ENCODE results near the gene KSR1. TPM values are rescaled to one million over a fixed set of nuclear protein-coding genes. Genes with fewer than 3 reads are reported as not detected.

Gene KSR1
- total and polyA plus RNA-seq, 10 of the 15 experiments (the other 5 are each of a cell fraction or from before 2014, with no cell fraction given), result 0.97 to 66.6 (median 22.9) TPM

GRCh38 chr17:27428781-27429505 lies 27.3 kb upstream of the KSR1 start:
- Histone ChIP-seq H3K79me2 (ENCODE audit: control insufficient read depth, insufficient read depth, low read length) (no peaks in the 10 kb centered on the region), H3K9ac (ENCODE audit: control insufficient read depth, insufficient read depth, low read length) (no peak overlapping the region), H3K27me3 (replicated peaks in 1 of 2; ENCODE audit: control insufficient read depth in 2 of 2, insufficient read depth in 2 of 2, low read length in 1 of 2) (no peaks in the 10 kb centered on the region), H3K4me1 (ENCODE audit: control insufficient read depth, insufficient read depth, low read length) (peaks cover 1% of the 10 kb centered on the region; the same call in 1 of the 2 replicates), H3K36me3 (ENCODE audit: control insufficient read depth in 2 of 2, insufficient read depth in 2 of 2, low read length in 1 of 2) (no peaks in the 10 kb centered on the region), H3K4me2 (ENCODE audit: control insufficient read depth, insufficient read depth) (no peak overlapping the region), H3K4me3 (no peak overlapping the region), H2AFZ (ENCODE audit: control insufficient read depth, low read depth, low read length) (no peak overlapping the region), H3K27ac (ENCODE audit: control insufficient read depth, insufficient read depth) (no peak overlapping the region), H4K20me1 (ENCODE audit: control insufficient read depth, insufficient read depth) (no peaks in the 10 kb centered on the region), H3K9me3 (replicated peaks; ENCODE audit: control insufficient read depth, insufficient read depth, low read length) (no peaks in the 10 kb centered on the region)
- intact Hi-C loops (cut with micrococcal nuclease; ENCODE audit: unreplicated experiment), result no loop called here
- ChIA-PET CTCF (no interaction called here), RAD21 (ENCODE audit: unreplicated experiment) (no interaction called here), POLR2A (no interaction called here), SMC1A (ENCODE audit: uncharacterized antibody, unreplicated experiment) (no interaction called here)
- in situ Hi-C loops (cut with MboI), result no loop called here
- BruUV-seq (replicated peaks), result no TSS peak
- no peak for DNase-seq (ENCODE audit: low read depth, low spot score)
- ATAC-seq, result no peak
- 59% methylated on average over 9 of the region's 9 CpGs for WGBS (ENCODE audit: insufficient coverage, insufficient replicate concordance, low lambda C conversion rate, missing lambda C conversion rate)
- FAIRE-seq, result no peak
- no peak for TF ChIP-seq TARDBP (IDR thresholded peaks at IDR 0.05; ENCODE audit: borderline replicate concordance)
- TF ChIP-seq LARP7 (IDR thresholded peaks at IDR 0.05), result no peak
- no peak for TF ChIP-seq KLF5 (IDR thresholded peaks at IDR 0.05; ENCODE audit: partially characterized antibody)
- TF ChIP-seq IKZF1 (conservative IDR thresholded peaks at IDR 0.05), result no peak
- no peak for TF ChIP-seq HDGF (IDR thresholded peaks at IDR 0.05)
- TF ChIP-seq RAD21 (IDR thresholded peaks at IDR 0.05; ENCODE audit: insufficient read depth, low read depth, low read length), result no peak
- TF ChIP-seq IRF3 (IDR thresholded peaks at IDR 0.05), result no peak
- no peak for TF ChIP-seq TBL1XR1 (IDR thresholded peaks at IDR 0.05; ENCODE audit: low read depth, low read length)
- TF ChIP-seq NFYB (IDR thresholded peaks at IDR 0.05; ENCODE audit: insufficient read depth, low read depth, low read length), result no peak
- TF ChIP-seq NRF1 (conservative IDR thresholded peaks at IDR 0.05; ENCODE audit: low read depth, low read length), result no peak
- no peak for TF ChIP-seq ZNF687 (IDR thresholded peaks at IDR 0.05)
- TF ChIP-seq JUND (IDR thresholded peaks at IDR 0.05; ENCODE audit: low read depth, low read length), result no peak
- no peak for TF ChIP-seq HDAC2 (IDR thresholded peaks at IDR 0.05)

Measured in GM12878 (cell line).